Gastroesophageal sphincter (tissue), 3 donors: Measurements from ENCODE around the gene PTPRN2.

Experiments used
- POLR2A ChIP-seq, 2 donors: fragments of 450-650 bp; IDR thresholded peaks; one replicate each; pipeline ENCODE4 v1.6.1; 2017; ENCODE audit warnings: antibody characterized with exemption in 2 of 2, mild to moderate bottlenecking in 2 of 2, moderate library complexity in 1 of 2
- TF ChIP-seq, protein P1 (sequence below), 4 experiments: fragments of 200-600 bp in 2 of 4; fragments of 450-650 bp in 2 of 4; sonication (generic) in 1 of 4; IDR thresholded peaks; one replicate each; pipeline ENCODE4 v1.5.1; 2017 to 2019; ENCODE audit warnings: antibody characterized with exemption in 4 of 4, mild to moderate bottlenecking in 2 of 4, moderate library complexity in 2 of 4

GRCh38 chr7:157718303-157719007 is 869.2 kb downstream of the PTPRN2 start:
- TF ChIP-seq POLR2A (IDR thresholded peaks at IDR 0.05), result no peak
- TF ChIP-seq, protein P1, sequence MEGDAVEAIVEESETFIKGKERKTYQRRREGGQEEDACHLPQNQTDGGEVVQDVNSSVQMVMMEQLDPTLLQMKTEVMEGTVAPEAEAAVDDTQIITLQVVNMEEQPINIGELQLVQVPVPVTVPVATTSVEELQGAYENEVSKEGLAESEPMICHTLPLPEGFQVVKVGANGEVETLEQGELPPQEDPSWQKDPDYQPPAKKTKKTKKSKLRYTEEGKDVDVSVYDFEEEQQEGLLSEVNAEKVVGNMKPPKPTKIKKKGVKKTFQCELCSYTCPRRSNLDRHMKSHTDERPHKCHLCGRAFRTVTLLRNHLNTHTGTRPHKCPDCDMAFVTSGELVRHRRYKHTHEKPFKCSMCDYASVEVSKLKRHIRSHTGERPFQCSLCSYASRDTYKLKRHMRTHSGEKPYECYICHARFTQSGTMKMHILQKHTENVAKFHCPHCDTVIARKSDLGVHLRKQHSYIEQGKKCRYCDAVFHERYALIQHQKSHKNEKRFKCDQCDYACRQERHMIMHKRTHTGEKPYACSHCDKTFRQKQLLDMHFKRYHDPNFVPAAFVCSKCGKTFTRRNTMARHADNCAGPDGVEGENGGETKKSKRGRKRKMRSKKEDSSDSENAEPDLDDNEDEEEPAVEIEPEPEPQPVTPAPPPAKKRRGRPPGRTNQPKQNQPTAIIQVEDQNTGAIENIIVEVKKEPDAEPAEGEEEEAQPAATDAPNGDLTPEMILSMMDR (IDR thresholded peaks at IDR 0.05), result no peak
